ENCODE results near the gene CTCFL. TPM values are rescaled to one million over a fixed set of nuclear protein-coding genes. Genes with fewer than 3 reads are reported as not detected.

The CTCFL gene
- total and polyA plus RNA-seq, 2 donors (not counting 1 experiment from before 2014, with no cell fraction given): not detected

- no peaks in the 10 kb centered on the region for H3K9me3 ChIP-seq (ENCODE audit: control insufficient read depth, insufficient read depth, low read depth, low read length)
- DNase-seq (ENCODE audit: low read depth in 2 of 2): no peak
- H3K79me2 ChIP-seq (ENCODE audit: control insufficient read depth, insufficient read depth, low read length): no peaks in the 10 kb centered on the region
Observed at GRCh38 chr20:57457243-57458095, 67.5 kb downstream of the CTCFL start.

GRCh38 chr20:57456116-57456515 lies 68.8 kb downstream of the CTCFL start:
- Histone ChIP-seq H3K27ac (ENCODE audit: insufficient read depth, low read length) (no peak overlapping the region), H3K36me3 (ENCODE audit: control insufficient read depth, insufficient read depth, low read length) (no peaks in the 10 kb centered on the region), H2AFZ (ENCODE audit: low read length) (no peak overlapping the region), H3K79me2 (ENCODE audit: control insufficient read depth, insufficient read depth, low read length) (no peaks in the 10 kb centered on the region), H3K4me2 (ENCODE audit: extremely low read depth, insufficient read depth, low read length) (no peak overlapping the region), H3K4me1 (ENCODE audit: control insufficient read depth, extremely low read depth, insufficient read depth, low read length) (no peaks in the 10 kb centered on the region), H3K9me3 (ENCODE audit: control insufficient read depth, insufficient read depth, low read depth, low read length) (no peaks in the 10 kb centered on the region), H3K27me3 (ENCODE audit: control insufficient read depth, insufficient read depth, low read length) (peaks cover 11% of the 10 kb centered on the region), H3K4me3 (replicated peaks in 1 of 4; ENCODE audit: control extremely low read depth in 1 of 4, insufficient read depth in 1 of 4, low read depth in 3 of 4, low read length in 4 of 4) (no peak overlapping the region), H4K20me1 (ENCODE audit: control insufficient read depth, extremely low read depth, insufficient read depth, low read length) (no peaks in the 10 kb centered on the region), H3K9ac (ENCODE audit: insufficient read depth, low read length) (no peak overlapping the region)
- DNase-seq (ENCODE audit: low read depth in 2 of 2): no peak
- TF ChIP-seq EZH2 (IDR thresholded peaks at IDR 0.05; ENCODE audit: low read length, missing control alignments) (no peak), CTCF (conservative IDR thresholded peaks at IDR 0.05 in 1 of 2, IDR thresholded peaks at IDR 0.05 in 1 of 2; ENCODE audit: low read depth in 1 of 2, low read length in 2 of 2) (no peak)

More at GRCh38 chr20:57457243-57458095, 67.5 kb downstream of the CTCFL start:
- no peak overlapping the region for H3K4me2 ChIP-seq (ENCODE audit: extremely low read depth, insufficient read depth, low read length)
- H3K4me3 ChIP-seq (replicated peaks in 1 of 4; ENCODE audit: control extremely low read depth in 1 of 4, insufficient read depth in 1 of 4, low read depth in 3 of 4, low read length in 4 of 4): no peak overlapping the region
- H3K27ac ChIP-seq (ENCODE audit: insufficient read depth, low read length): no peak overlapping the region
- H4K20me1 ChIP-seq (ENCODE audit: control insufficient read depth, extremely low read depth, insufficient read depth, low read length): no peaks in the 10 kb centered on the region
- H3K9ac ChIP-seq (ENCODE audit: insufficient read depth, low read length): no peak overlapping the region
- TF ChIP-seq EZH2 (IDR thresholded peaks at IDR 0.05; ENCODE audit: low read length, missing control alignments) (no peak), CTCF (conservative IDR thresholded peaks at IDR 0.05 in 1 of 2, IDR thresholded peaks at IDR 0.05 in 1 of 2; ENCODE audit: low read depth in 1 of 2, low read length in 2 of 2) (no peak)
- no peak overlapping the region for H2AFZ ChIP-seq (ENCODE audit: low read length)
- peaks cover 11% of the 10 kb centered on the region for H3K27me3 ChIP-seq (ENCODE audit: control insufficient read depth, insufficient read depth, low read length)
- no peaks in the 10 kb centered on the region for H3K4me1 ChIP-seq (ENCODE audit: control insufficient read depth, extremely low read depth, insufficient read depth, low read length)
- H3K36me3 ChIP-seq (ENCODE audit: control insufficient read depth, insufficient read depth, low read length): no peaks in the 10 kb centered on the region

GRCh38 chr20:57455386-57455785 lies 69.6 kb downstream of the CTCFL start:
- H3K27ac ChIP-seq (ENCODE audit: insufficient read depth, low read length): no peak overlapping the region
- TF ChIP-seq EZH2 (IDR thresholded peaks at IDR 0.05; ENCODE audit: low read length, missing control alignments): no peak
- TF ChIP-seq CTCF (conservative IDR thresholded peaks at IDR 0.05 in 1 of 2, IDR thresholded peaks at IDR 0.05 in 1 of 2; ENCODE audit: low read depth in 1 of 2, low read length in 2 of 2): no peak
- no peak overlapping the region for H3K9ac ChIP-seq (ENCODE audit: insufficient read depth, low read length)
- H3K4me1 ChIP-seq (ENCODE audit: control insufficient read depth, extremely low read depth, insufficient read depth, low read length): no peaks in the 10 kb centered on the region
- H3K9me3 ChIP-seq (ENCODE audit: control insufficient read depth, insufficient read depth, low read depth, low read length): no peaks in the 10 kb centered on the region
- no peaks in the 10 kb centered on the region for H3K36me3 ChIP-seq (ENCODE audit: control insufficient read depth, insufficient read depth, low read length)
- peaks cover 11% of the 10 kb centered on the region for H3K27me3 ChIP-seq (ENCODE audit: control insufficient read depth, insufficient read depth, low read length)
- no peaks in the 10 kb centered on the region for H3K79me2 ChIP-seq (ENCODE audit: control insufficient read depth, insufficient read depth, low read length)
- no peak for DNase-seq (ENCODE audit: low read depth in 2 of 2)
- no peaks in the 10 kb centered on the region for H4K20me1 ChIP-seq (ENCODE audit: control insufficient read depth, extremely low read depth, insufficient read depth, low read length)
- no peak overlapping the region for H3K4me3 ChIP-seq (replicated peaks in 1 of 4; ENCODE audit: control extremely low read depth in 1 of 4, insufficient read depth in 1 of 4, low read depth in 3 of 4, low read length in 4 of 4)
- H3K4me2 ChIP-seq (ENCODE audit: extremely low read depth, insufficient read depth, low read length): no peak overlapping the region
- no peak overlapping the region for H2AFZ ChIP-seq (ENCODE audit: low read length)

Measured in fibroblast of lung (primary cell).